H1 (cell line): ENCODE measurements around the gene CHP2. TPM values are rescaled to one million over a fixed set of nuclear protein-coding genes. Genes with fewer than 3 reads are reported as not detected.
"Not testable (repeated sequence)": the region's sequence is repeated elsewhere in the genome, so short reads cannot be mapped to it uniquely, and the experiment has no call there.

Experiments
- CTCF ChIA-PET: fragments of 300-600 bp; sonication (Branson Sonifier 250); formaldehyde crosslinking; loops from one replicate; lab custom pipeline; 2021; ENCODE audit not compliant: partially characterized antibody; lab: Charles Lee
- POLR2A ChIA-PET: fragments of 300-600 bp; sonication (Branson Sonifier 250); formaldehyde crosslinking; loops from one replicate; lab custom pipeline; 2021; ENCODE audit warnings: inconsistent platforms; ENCODE audit not compliant: partially characterized antibody; lab: Charles Lee
- DNase-seq, 2 experiments: peaks; one replicate each; pipeline versions ENCODE4 v3.0.0 to v3.0.0-alpha.2; 2010 to 2022; ENCODE audit warnings: low spot score in 2 of 2, low read depth in 1 of 2, mixed read lengths in 1 of 2
- FAIRE-seq: peaks from 2 replicates; lab custom pipeline; 2011; peaks lifted over from hg19 to GRCh38; lab: Jason Lieb, UNC
- H2AFZ ChIP-seq: 2 replicates; pipeline ENCODE4 v1.8.1; 2012; ENCODE audit warnings: low read length, inconsistent platforms
- H2AK5ac ChIP-seq: 2 replicates; pipeline ENCODE4 v1.6.1; 2013; ENCODE audit warnings: low read depth, low read length
- H2BK120ac ChIP-seq: replicated peaks from 2 replicates; pipeline ENCODE3; 2013; ENCODE audit warnings: low read depth, low read length, inconsistent platforms
- H2BK12ac ChIP-seq: 2 replicates; pipeline ENCODE4 v1.6.1; 2013; ENCODE audit warnings: low read depth, low read length
- H2BK15ac ChIP-seq: 2 replicates; pipeline ENCODE4 v1.6.1; 2013; ENCODE audit warnings: low read length
- H2BK20ac ChIP-seq: 2 replicates; pipeline ENCODE4 v1.6.1; 2013; ENCODE audit warnings: low read length
- H2BK5ac ChIP-seq: 2 replicates; pipeline ENCODE4 v1.6.1; 2013; ENCODE audit warnings: low read depth, low read length
- H3K14ac ChIP-seq: 2 replicates; pipeline ENCODE4 v1.6.1; 2013; ENCODE audit warnings: inconsistent platforms; ENCODE audit not compliant: insufficient read length
- H3K18ac ChIP-seq: 2 replicates; pipeline ENCODE4 v1.6.1; 2013; ENCODE audit warnings: low read length; ENCODE audit errors: extremely low read depth
- H3K23ac ChIP-seq: 2 replicates; pipeline ENCODE4 v1.6.1; 2013; ENCODE audit warnings: inconsistent platforms; ENCODE audit not compliant: insufficient read length
- H3K23me2 ChIP-seq: 2 replicates; pipeline ENCODE4 v1.6.1; 2013; ENCODE audit warnings: low read depth, low read length
- H3K27ac ChIP-seq: 2 replicates; pipeline ENCODE4 v1.6.1; 2011; ENCODE audit warnings: low read depth, low read length, inconsistent platforms
- H3K27me3 ChIP-seq, 4 experiments: replicated peaks in 1 of 4; 1 replicate in 1 of 4; 2 replicates in 3 of 4; pipeline versions ENCODE4 v1.6.1 to v1.8.1; 2011 to 2013; ENCODE audit warnings: low read length in 3 of 4, mild to moderate bottlenecking in 3 of 4, inconsistent platforms in 2 of 4, mixed read lengths in 2 of 4, moderate library complexity in 1 of 4; ENCODE audit not compliant: control insufficient read depth in 3 of 4, insufficient read depth in 3 of 4; ENCODE audit errors: extremely low read depth in 1 of 4
- H3K36me3 ChIP-seq, 4 experiments: 2 replicates each; pipeline versions ENCODE4 v1.6.1 to v1.8.1; 2011 to 2013; ENCODE audit warnings: mild to moderate bottlenecking in 4 of 4, low read length in 3 of 4, moderate library complexity in 2 of 4, control low read depth in 1 of 4, inconsistent platforms in 1 of 4; ENCODE audit not compliant: insufficient read depth in 4 of 4, control insufficient read depth in 2 of 4
- H3K4ac ChIP-seq: replicated peaks from 2 replicates; pipeline ENCODE3; 2013; ENCODE audit warnings: low read length, low read depth, mixed read lengths, inconsistent platforms; ENCODE audit not compliant: insufficient read length
- H3K4me1 ChIP-seq, 4 experiments: replicated peaks in 1 of 4; 1 replicate in 1 of 4; 2 replicates in 3 of 4; pipeline versions ENCODE4 v1.6.1 to v1.8.1; 2011 to 2013; ENCODE audit warnings: low read length in 3 of 4, inconsistent platforms in 2 of 4, mixed read lengths in 1 of 4; ENCODE audit not compliant: insufficient read depth in 4 of 4, control insufficient read depth in 3 of 4
- H3K4me2 ChIP-seq, 2 experiments: 2 replicates each; pipeline versions ENCODE4 v1.6.1 to v1.8.1; 2011 to 2013; ENCODE audit warnings: low read depth in 2 of 2, low read length in 2 of 2, control low read depth in 1 of 2, inconsistent platforms in 1 of 2, mild to moderate bottlenecking in 1 of 2; ENCODE audit not compliant: insufficient read depth in 1 of 2
- H3K4me3 ChIP-seq, 4 experiments: fragments of 200-600, 300-600 bp in 1 of 4; sonication (generic), shearing (Covaris generic), sonication (Bioruptor Twin) in 1 of 4; 2 replicates each; pipeline versions ENCODE4 v1.5.1 to v1.8.1; 2011 to 2016; ENCODE audit warnings: low read length in 4 of 4, low read depth in 3 of 4, control low read depth in 2 of 4, inconsistent platforms in 2 of 4, mild to moderate bottlenecking in 2 of 4, mixed read lengths in 1 of 4, moderate library complexity in 1 of 4; ENCODE audit not compliant: insufficient read depth in 2 of 4; ENCODE audit errors: extremely low read depth in 1 of 4
- H3K56ac ChIP-seq: replicated peaks from 2 replicates; pipeline ENCODE3; 2013; ENCODE audit warnings: low read depth, mild to moderate bottlenecking, mixed read lengths, low read length, inconsistent platforms; ENCODE audit not compliant: insufficient read length
- H3K79me1 ChIP-seq: 2 replicates; pipeline ENCODE4 v1.6.1; 2013; ENCODE audit warnings: low read depth, low read length, control low read depth
- H3K79me2 ChIP-seq, 2 experiments: 2 replicates each; pipeline versions ENCODE4 v1.6.1 to v1.8.1; 2012 to 2013; ENCODE audit warnings: low read length in 2 of 2, mild to moderate bottlenecking in 2 of 2, inconsistent platforms in 1 of 2; ENCODE audit not compliant: insufficient read depth in 2 of 2, control insufficient read depth in 1 of 2
- H3K9ac ChIP-seq, 4 experiments: replicated peaks in 1 of 4; 1 replicate in 1 of 4; 2 replicates in 3 of 4; pipeline versions ENCODE4 v1.6.1 to v1.8.1; 2011 to 2013; ENCODE audit warnings: low read depth in 3 of 4, low read length in 3 of 4, control low read depth in 2 of 4, mild to moderate bottlenecking in 2 of 4, moderate library complexity in 2 of 4, inconsistent platforms in 1 of 4; ENCODE audit errors: extremely low read depth in 1 of 4
- H3K9me3 ChIP-seq, 2 experiments: 2 replicates each; pipeline versions ENCODE4 v1.6.1 to v1.8.1; 2012 to 2013; ENCODE audit warnings: mild to moderate bottlenecking in 2 of 2, moderate library complexity in 2 of 2, control low read depth in 1 of 2, inconsistent platforms in 1 of 2, low read depth in 1 of 2, low read length in 1 of 2, mixed read lengths in 1 of 2; ENCODE audit not compliant: insufficient read depth in 2 of 2
- H4K20me1 ChIP-seq, 2 experiments: replicated peaks in 1 of 2; 2 replicates each; pipeline versions ENCODE3 to v1.8.1; 2011 to 2013; ENCODE audit warnings: inconsistent platforms in 2 of 2, low read length in 2 of 2, mild to moderate bottlenecking in 1 of 2; ENCODE audit not compliant: insufficient read depth in 2 of 2, control insufficient read depth in 1 of 2
- H4K5ac ChIP-seq: 2 replicates; pipeline ENCODE4 v1.6.1; 2013; ENCODE audit warnings: low read length, low read depth, mixed read lengths, inconsistent platforms; ENCODE audit not compliant: insufficient read length
- H4K8ac ChIP-seq: 2 replicates; pipeline ENCODE4 v1.8.0; 2013; ENCODE audit warnings: mild to moderate bottlenecking, moderate library complexity, low read length, inconsistent platforms; ENCODE audit not compliant: insufficient read depth; ENCODE audit errors: extremely low read depth
- H4K91ac ChIP-seq: replicated peaks from 2 replicates; pipeline ENCODE3; 2013; ENCODE audit warnings: low read length, mixed read lengths, inconsistent platforms; ENCODE audit not compliant: insufficient read length
- WGBS, 2 experiments: shearing (Covaris generic) in 1 of 2; methylation state at CpG; one replicate each; pipeline versions ENCODE4 v1.1.6 to v1.1.7; 2013 to 2015; ENCODE audit warnings: low lambda C conversion rate in 2 of 2, mixed read lengths in 2 of 2, inconsistent platforms in 1 of 2, low coverage in 1 of 2, missing lambda C conversion rate in 1 of 2; ENCODE audit not compliant: insufficient replicate concordance in 2 of 2, insufficient coverage in 1 of 2, insufficient read length in 1 of 2; ENCODE audit errors: extremely low coverage in 1 of 2, missing lambda C conversion rate in 1 of 2; 5-methylcytosine and 5-hydroxymethylcytosine counted together
- polyA plus RNA-seq, 7 experiments: library from polyadenylated mRNA; depleted of rRNA in 3 of 7; stranded (reverse) in 5 of 7; unstranded in 2 of 7; fragments of >200 nt in 5 of 7; fragments of 200-250 nt in 2 of 7; gene quantifications; 1 replicate in 5 of 7; 2 replicates in 1 of 7; 4 replicates in 1 of 7; pipeline versions ENCODE4 v1.2.1 to v1.2.3, GENCODE V29; 2011 to 2013; ENCODE audit warnings: missing spikeins in 2 of 7, mixed read lengths in 2 of 7
- total RNA-seq: library from RNA; stranded (reverse); fragmentation: NEBNext Ultra II Directional; extraction: Animal tissue kit (Norgen Biotek cat#: 25700); gene quantifications from 2 replicates; pipeline ENCODE4 v1.2.1, GENCODE V29; 2021

The CHP2 gene
- total and polyA plus RNA-seq, 2 of the 8 experiments (the other 6 are each of a cell fraction or from before 2014, with no cell fraction given), result 1.3 to 1.6 TPM

DNA sequence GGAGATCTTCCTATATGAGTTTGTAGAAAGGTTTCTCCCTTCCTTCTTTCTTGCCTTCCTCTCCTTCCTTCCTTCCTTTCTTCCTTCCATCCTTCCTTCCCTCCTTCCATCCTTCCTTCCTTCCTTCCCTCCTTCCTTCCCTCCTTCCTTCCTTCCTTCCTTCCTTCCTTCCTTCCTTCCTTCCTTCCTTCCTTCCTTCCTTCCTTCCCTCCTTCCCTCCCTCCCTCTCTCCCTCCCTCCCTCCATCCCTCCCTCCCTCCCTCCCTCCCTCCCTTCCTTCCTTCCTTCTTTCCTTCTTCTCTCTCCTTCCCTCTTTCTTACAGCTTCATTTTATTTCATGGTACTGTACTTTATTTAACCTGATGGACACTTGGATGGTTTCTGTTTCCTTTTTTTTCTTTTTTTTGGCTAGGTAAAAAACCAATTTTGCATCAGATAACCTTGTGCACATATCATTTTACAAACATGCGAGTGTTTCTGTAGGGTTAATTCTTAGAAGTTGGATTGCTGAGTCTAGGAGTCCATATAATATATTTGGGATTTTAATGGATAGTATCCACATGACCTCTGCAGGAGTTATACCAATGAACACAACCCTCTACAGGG lies 17.3 kb upstream of the CHP2 start:
- H3K14ac ChIP-seq, H3K79me2 ChIP-seq, H4K8ac ChIP-seq, H3K79me1 ChIP-seq, H2BK5ac ChIP-seq, H3K9ac ChIP-seq, H3K27ac ChIP-seq, H4K91ac ChIP-seq, H2AFZ ChIP-seq, H3K4me1 ChIP-seq, H3K56ac ChIP-seq, H2BK12ac ChIP-seq, FAIRE-seq, H3K9me3 ChIP-seq, H4K20me1 ChIP-seq, H3K23ac ChIP-seq, H3K36me3 ChIP-seq, H2BK120ac ChIP-seq, H3K4ac ChIP-seq, H3K4me3 ChIP-seq, H3K18ac ChIP-seq, H2BK15ac ChIP-seq, DNase-seq, H3K27me3 ChIP-seq, H3K23me2 ChIP-seq, H2BK20ac ChIP-seq, H3K4me2 ChIP-seq, H2AK5ac ChIP-seq, POLR2A ChIA-PET, H4K5ac ChIP-seq: not testable (repeated sequence)
- 100% methylated on average over 1 of the region's 1 CpG; no CpG with 5 or more reads in 1 of the 2 experiments for WGBS, 2 experiments
- CTCF ChIA-PET, result interaction anchor here (0.7 to 6.7 kb wide), 5 partner anchors 18 to 300 kb away, joined by 3 to 42 read pairs (median 4); no protein-coding TSS in a partner anchor
